ENCODE data around the gene SIRT4.

DNA sequence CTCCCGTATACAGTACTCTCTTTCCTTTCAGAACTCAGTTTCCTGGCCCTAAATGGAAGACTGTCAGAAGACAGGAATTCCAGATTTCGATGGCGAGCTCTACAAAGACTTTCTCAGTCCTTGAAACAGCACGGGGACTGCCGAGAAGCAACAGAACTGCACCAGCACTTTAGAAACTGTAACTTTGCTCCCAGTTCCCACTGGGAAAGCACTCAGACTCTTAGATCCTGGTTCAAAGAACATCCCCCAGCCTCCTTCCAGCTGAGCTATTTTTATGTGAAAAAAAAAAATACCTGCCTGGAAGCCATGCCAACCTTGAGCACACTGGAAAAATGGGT lies 38.4 kb upstream of the SIRT4 start:
- TF ChIP-seq EP300 (IDR thresholded peaks at IDR 0.05) (no peak), POLR2A (IDR thresholded peaks at IDR 0.05) (no peak)

All from suprapubic skin (tissue), 2 donors.